HUES6 (cell line): Measurements from ENCODE around the gene KIF16B.
"Not testable (repeated sequence)": the region's sequence is repeated elsewhere in the genome, so short reads cannot be mapped to it uniquely, and the experiment has no call there.

ENCODE experiments used
- H3K27ac ChIP-seq: 2 replicates; pipeline ENCODE4 v1.7.0; 2013; ENCODE audit warnings: low read depth, mild to moderate bottlenecking, low read length, inconsistent platforms
- H3K27me3 ChIP-seq: 2 replicates; pipeline ENCODE4 v1.6.1; 2013; ENCODE audit warnings: low read length; ENCODE audit not compliant: control insufficient read depth, insufficient read depth
- H3K36me3 ChIP-seq: 2 replicates; pipeline ENCODE4 v1.6.1; 2013; ENCODE audit warnings: low read length; ENCODE audit not compliant: control insufficient read depth, insufficient read depth
- H3K4me1 ChIP-seq: 2 replicates; pipeline ENCODE4 v1.6.1; 2013; ENCODE audit warnings: low read length; ENCODE audit not compliant: control insufficient read depth, insufficient read depth
- H3K4me3 ChIP-seq: 2 replicates; pipeline ENCODE4 v1.5.1; 2013; ENCODE audit warnings: low read depth, low read length
- H3K9ac ChIP-seq: one replicate; pipeline ENCODE4 v1.6.1; 2013; ENCODE audit warnings: mild to moderate bottlenecking, low read length
- H3K9me3 ChIP-seq: 2 replicates; pipeline ENCODE4 v1.6.1; 2013; ENCODE audit warnings: low read depth, low read length; ENCODE audit not compliant: control insufficient read depth, insufficient read depth

The KIF16B gene

DNA sequence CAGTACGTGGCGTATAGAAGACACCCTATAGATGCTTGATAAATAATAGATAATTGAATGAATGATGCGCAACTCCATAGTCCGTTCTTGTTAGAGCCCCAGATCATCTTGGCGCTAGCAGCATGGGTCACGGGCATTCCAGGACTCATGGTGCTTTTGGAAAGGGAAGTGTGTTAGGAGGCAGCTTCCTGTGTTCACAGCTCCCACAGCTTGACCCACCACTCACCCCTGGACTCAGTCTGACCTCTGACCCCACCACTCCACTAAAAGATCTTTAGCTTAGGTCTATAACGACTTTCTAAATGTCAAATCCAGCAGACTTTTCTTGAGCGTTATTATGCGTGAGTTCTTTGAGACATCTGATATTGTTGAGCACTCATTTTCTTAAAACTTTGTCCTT is 35.8 kb upstream of the KIF16B start:
- no peak overlapping the region for H3K27ac ChIP-seq
- H3K9ac ChIP-seq: no peak overlapping the region
- H3K27me3 ChIP-seq: no peaks in the 10 kb centered on the region
- H3K36me3 ChIP-seq: no peaks in the 10 kb centered on the region
- H3K4me3 ChIP-seq: no peak overlapping the region
- no peaks in the 10 kb centered on the region for H3K4me1 ChIP-seq
- no peaks in the 10 kb centered on the region for H3K9me3 ChIP-seq

DNA sequence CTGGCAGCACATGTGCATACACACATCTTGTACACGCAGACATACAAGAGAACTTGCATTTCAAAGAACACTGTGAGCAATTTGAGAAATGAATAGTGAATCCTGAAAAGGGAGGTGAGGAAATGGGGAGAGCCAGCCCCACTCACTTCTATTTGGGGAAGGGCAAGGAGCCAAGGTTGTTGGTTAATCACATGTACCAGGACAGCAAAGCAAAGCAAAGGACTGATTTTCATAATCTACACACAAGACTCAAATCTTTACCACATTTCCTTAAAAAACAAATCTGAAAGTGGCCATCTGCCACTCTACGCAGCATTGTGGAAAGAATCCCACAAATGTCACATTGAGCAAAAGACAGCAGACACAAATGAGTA is 35.0 kb upstream of the KIF16B start:
- Histone ChIP-seq H3K4me1 (no peaks in the 10 kb centered on the region), H3K9me3 (no peaks in the 10 kb centered on the region), H3K36me3 (no peaks in the 10 kb centered on the region), H3K4me3 (no peak overlapping the region), H3K27ac (no peak overlapping the region), H3K27me3 (no peaks in the 10 kb centered on the region), H3K9ac (no peak overlapping the region)

GRCh38 chr20:16607364-16608276 is 34.4 kb upstream of the KIF16B start:
- Histone ChIP-seq H3K9ac (no peak overlapping the region), H3K27ac (no peak overlapping the region), H3K4me3 (no peak overlapping the region), H3K9me3 (no peaks in the 10 kb centered on the region), H3K36me3 (no peaks in the 10 kb centered on the region), H3K4me1 (no peaks in the 10 kb centered on the region), H3K27me3 (no peaks in the 10 kb centered on the region)

DNA sequence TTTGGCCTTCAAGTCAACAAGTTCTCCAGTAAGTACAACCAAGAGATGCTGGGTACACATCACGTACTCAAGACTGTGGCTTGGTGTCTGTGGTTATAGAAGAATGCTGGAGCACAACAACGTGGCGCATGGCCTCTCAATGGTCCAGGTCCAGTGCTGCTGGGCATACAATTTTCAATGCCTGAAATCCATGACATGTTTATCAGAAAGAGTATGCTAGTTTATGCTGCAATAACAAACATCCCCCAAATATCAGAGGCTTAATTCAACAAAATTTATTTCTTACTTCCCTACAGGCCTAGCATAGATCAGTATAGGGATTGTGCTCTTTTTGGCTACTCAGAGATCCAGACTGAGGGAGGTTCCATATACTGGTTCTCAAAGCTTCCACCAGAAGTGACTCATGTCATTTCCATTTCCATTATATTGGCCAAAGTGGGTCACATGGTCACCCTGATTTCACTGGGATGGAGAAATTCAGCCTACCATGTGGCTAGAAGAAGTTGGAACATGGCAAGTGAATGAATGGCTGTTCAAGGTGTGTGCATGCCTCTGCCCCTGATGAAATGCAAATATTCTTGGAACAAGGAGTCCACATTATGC is 33.3 kb upstream of the KIF16B start:
- no peak overlapping the region for H3K9ac ChIP-seq
- no peaks in the 10 kb centered on the region for H3K36me3 ChIP-seq
- H3K4me3 ChIP-seq: no peak overlapping the region
- H3K4me1 ChIP-seq: no peaks in the 10 kb centered on the region
- H3K9me3 ChIP-seq: no peaks in the 10 kb centered on the region
- H3K27me3 ChIP-seq: no peaks in the 10 kb centered on the region
- H3K27ac ChIP-seq: no peak overlapping the region

DNA sequence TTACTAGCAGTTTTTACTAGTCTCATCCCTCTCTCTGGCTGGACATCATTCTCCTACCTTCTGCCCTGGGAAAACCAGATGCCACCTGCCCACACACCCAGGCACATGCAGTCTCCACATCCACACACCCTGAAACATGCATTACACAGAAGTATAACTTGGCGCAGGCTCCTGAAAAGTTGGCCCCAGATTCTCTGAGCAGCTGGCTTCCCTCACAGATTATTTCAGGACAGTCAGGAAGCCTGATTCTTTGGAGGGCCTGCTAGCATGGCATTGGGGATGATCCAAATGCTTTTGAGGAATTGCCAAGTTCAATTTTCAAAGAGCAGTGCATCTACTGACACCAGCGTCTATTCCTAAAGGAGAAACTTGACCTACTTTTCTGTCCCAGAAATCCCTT is 27.8 kb upstream of the KIF16B start:
- Histone ChIP-seq H3K9ac (no peak overlapping the region), H3K4me3 (no peak overlapping the region), H3K27ac (no peak overlapping the region), H3K27me3 (no peaks in the 10 kb centered on the region), H3K4me1 (no peaks in the 10 kb centered on the region), H3K36me3 (no peaks in the 10 kb centered on the region), H3K9me3 (no peaks in the 10 kb centered on the region)

DNA sequence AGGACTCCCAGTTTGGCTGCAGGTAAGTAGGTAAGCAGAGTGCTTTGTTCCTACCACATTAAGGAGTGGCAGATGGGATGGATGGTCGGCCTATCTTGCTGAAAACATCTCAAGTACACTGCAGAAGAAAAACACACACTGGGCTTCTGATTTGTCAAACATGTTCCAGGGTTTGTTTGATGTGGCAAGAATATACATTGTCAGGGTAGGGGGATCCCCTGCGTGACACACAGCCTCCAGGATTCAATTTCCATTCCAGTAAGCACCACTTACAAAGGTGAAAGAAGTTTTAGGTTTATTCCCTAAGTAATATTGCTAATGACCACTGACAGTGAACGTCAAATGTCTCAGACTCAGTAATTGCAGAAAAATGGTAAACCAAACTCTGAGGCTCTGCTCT is 26.0 kb upstream of the KIF16B start:
- H3K9ac ChIP-seq: no peak overlapping the region
- no peak overlapping the region for H3K27ac ChIP-seq
- no peak overlapping the region for H3K4me3 ChIP-seq
- no peaks in the 10 kb centered on the region for H3K9me3 ChIP-seq
- H3K27me3 ChIP-seq: no peaks in the 10 kb centered on the region
- H3K4me1 ChIP-seq: no peaks in the 10 kb centered on the region
- H3K36me3 ChIP-seq: no peaks in the 10 kb centered on the region

- Histone ChIP-seq H3K9me3 (no peaks in the 10 kb centered on the region), H3K4me1 (no peaks in the 10 kb centered on the region), H3K27ac (no peak overlapping the region), H3K4me3 (no peak overlapping the region), H3K9ac (no peak overlapping the region), H3K36me3 (no peaks in the 10 kb centered on the region), H3K27me3 (no peaks in the 10 kb centered on the region)
Measured at GRCh38 chr20:16596991-16597390, 23.7 kb upstream of the KIF16B start.

DNA sequence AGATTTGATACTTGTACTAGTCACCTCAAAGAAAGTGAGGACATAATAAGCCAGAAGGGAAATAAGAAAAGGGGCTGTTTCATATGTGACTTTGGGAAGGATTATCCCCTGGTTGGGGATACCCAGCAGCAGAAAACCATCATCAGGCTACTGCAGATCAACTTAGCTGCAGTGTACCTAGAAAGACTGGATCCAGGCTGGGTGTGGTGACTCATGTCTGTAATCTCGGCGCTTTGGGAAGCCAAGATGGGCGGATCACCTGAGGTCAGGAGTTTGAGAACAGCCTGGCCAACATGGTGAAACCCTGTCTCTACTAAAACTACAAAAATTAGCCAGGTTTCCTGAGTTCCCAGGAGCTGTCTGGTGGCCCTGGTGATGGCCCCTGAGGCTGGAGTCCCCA is 23.2 kb upstream of the KIF16B start:
- H3K9ac ChIP-seq, H3K4me3 ChIP-seq, H3K27ac ChIP-seq, H3K27me3 ChIP-seq, H3K36me3 ChIP-seq, H3K9me3 ChIP-seq, H3K4me1 ChIP-seq: not testable (repeated sequence)

- Histone ChIP-seq H3K27me3 (no peaks in the 10 kb centered on the region), H3K4me1 (no peaks in the 10 kb centered on the region), H3K9ac (no peak overlapping the region), H3K27ac (no peak overlapping the region), H3K36me3 (no peaks in the 10 kb centered on the region), H3K9me3 (no peaks in the 10 kb centered on the region), H3K4me3 (no peak overlapping the region)
Measured at GRCh38 chr20:16595376-16595775, 22.1 kb upstream of the KIF16B start.

DNA sequence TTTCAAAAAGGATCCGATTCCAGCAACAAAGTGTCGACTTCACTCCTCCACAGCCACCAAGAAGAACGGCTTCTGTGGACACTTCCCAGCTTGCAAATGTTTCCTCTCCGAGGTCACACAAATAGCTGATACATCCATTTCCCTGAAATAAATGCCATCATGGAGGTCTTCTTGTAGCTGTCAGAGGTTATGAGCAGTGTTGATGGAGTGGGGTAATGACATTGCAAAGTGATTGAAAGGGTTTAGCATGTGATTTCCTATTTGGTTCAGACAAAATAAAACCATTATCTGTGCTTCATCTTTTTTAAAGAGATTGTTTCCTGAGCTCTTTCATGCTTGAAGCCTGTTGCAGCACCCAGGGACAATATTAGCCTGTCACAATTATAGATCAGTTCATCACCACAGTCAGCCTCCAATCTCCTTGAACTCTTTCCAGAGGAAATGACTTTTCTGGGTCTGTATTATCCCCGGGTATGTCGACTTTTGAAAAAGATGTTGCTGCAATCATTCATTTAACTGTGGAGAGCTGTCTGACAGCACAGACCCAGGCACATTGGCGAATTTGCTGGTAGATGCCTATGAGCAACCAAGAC is 16.9 kb upstream of the KIF16B start:
- Histone ChIP-seq H3K9ac (no peak overlapping the region), H3K27ac (no peak overlapping the region), H3K4me1 (no peaks in the 10 kb centered on the region; the same call in 1 of the 2 replicates), H3K4me3 (no peak overlapping the region), H3K36me3 (no peaks in the 10 kb centered on the region), H3K9me3 (no peaks in the 10 kb centered on the region), H3K27me3 (no peaks in the 10 kb centered on the region)

DNA sequence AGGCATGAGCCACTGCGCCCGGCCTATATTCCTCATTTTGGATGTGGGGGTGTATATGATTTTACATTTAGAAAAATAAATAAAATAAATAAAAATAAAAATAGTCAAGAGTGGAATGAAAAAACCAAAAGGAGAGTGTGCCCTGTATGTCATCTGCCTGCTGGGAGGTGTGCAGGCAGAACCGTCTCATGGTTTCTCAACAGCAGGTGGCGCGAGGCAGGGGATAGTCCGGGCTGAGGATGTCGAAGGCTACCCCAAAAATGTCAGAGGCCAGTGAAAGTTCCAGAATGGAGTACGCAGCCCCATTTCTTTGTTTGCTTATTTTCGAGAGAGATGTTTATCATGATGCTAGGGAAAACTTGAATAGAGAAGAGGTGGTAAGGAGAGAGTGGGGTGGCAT is 16.4 kb upstream of the KIF16B start:
- Histone ChIP-seq H3K27ac (no peak overlapping the region), H3K27me3 (no peaks in the 10 kb centered on the region), H3K36me3 (no peaks in the 10 kb centered on the region), H3K4me1 (no peaks in the 10 kb centered on the region; the same call in 1 of the 2 replicates), H3K4me3 (no peak overlapping the region), H3K9ac (no peak overlapping the region), H3K9me3 (no peaks in the 10 kb centered on the region)
